HG02884 (cell line): ENCODE results near the gene NR2F1-AS1.

Experiments
- ATAC-seq: cut with Tn5 transposase; IDR thresholded peaks from one replicate; pipeline ENCODE4 v1.9.1; 2021; ENCODE audit warnings: mild to moderate bottlenecking, moderate library complexity; ENCODE audit not compliant: unreplicated experiment

The NR2F1-AS1 gene

GRCh38 chr5:93603793-93604643, 23.0 kb upstream of the NR2F1-AS1 start:
- ATAC-seq, result no peak

DNA sequence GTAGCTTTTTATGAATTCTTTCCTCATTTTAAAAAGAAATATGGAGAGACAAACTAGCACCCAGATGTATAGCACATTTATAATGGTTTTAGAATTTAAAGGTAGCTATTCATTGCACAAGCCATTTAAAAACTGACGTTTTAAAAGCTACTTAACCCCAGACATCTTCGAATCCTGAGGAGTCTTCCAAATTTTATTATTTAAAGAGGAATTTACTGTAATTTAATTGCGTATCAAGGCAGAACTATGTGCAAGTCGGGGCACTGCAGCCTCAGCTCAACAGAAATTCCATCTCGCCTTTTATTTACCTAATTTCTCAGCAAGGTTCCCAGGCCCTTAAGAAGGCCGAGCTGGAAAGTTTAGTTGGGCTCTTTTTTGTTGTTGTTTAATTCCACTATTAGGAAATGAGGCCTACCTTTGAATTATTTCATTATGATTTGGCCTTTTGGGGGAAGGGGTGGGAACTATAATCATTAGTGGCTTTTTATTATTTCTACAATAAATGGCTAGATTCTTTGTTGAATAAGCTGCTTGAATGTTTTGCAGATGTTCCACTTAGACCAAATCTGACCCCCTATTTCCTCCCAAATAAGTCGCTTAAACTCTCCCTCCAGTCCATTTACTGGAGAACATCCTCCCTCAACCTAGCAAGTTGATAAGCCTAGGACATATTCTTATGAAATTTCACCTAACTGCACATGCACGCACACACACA, 22.2 kb upstream of the NR2F1-AS1 start:
- ATAC-seq, result no peak

DNA sequence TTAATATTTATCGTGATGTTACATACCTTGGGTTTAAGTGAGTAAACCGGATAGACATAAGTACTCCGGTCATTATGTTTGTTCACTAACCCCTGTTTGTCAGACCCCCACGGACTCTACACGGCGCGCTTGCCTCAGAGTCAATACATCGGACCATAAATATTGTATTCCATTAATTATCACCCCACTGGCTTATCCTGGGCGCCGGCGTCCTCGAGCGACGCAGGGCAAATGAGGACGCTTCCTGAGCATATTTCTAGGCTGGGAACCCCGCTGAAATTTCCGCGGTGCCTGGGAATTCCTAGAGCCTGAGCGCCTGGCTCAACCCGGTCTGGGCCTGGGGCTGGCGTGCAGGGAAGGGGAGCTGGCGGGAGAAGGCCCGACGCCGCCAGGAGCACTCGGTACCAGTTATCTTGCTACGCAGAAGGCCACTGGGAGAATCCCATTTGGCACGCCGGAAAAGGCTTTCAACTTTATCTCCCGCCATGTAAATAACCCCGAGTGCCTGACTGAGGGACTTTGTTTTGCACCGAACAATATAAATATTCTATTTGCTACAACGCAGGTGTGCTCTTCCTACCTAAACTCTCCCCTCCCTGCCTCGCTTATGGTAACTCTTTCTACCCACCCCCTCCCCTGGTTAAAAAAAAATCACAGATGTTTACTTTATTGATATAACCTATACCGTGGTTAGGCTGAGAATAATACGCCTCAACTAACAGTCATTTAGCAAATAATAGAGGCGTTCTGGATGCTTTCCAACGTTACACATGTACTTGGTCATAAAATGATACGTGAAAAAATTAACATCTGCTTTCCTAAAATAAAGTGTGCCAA, 21.4 kb upstream of the NR2F1-AS1 start:
- ATAC-seq, result no peak

DNA sequence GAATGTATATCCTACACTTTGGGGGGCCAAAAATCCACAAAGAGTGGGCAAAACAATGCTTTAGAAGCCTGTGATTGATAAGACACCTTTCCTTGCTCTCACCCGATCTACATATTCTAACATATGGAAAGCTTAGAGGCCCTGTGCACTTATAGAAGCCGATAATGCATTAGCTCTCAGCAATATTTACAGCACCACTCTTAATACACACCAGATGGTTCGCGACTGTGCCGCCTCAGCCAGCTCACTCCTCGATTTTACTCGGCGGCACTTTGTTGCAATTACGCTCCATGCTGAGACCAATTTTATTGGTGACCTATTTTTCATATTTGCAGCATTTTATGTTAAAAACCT, 20.8 kb upstream of the NR2F1-AS1 start:
- no peak for ATAC-seq

DNA sequence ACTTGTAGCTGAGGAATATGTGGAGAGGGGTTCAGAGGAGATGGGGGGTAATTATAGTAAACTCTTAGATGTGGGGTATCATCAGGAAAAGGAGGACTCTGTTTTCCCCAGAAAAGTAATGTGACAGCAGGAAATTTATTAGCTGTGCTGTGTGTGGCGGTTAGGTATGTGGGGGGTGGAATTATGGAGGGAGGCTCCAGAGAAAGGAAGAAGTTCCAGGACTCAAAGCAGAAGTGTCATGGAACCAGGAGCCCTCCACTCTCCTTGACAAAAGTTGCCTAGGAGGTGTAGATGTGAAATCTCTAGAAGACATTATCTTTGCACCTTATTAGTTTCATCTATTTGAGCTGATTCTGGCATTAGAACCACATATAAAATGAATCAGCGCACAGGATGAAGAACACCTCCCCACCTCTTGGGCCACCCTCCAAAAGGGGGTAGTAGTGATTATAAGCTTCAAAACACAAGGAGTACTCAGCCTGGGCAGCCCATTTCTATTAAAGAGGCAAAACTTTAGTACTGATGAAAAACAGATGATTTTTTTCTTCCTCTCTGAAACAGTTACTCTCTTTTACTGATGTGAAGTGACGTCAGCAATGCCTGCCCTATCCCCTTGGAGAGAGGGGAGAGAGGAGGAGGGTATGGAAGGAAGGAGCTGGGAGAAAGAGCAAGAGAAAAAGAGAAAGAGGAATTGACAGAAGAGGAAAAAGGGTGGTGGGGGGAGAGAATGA, 20.2 kb upstream of the NR2F1-AS1 start:
- ATAC-seq, result no peak

- no peak for ATAC-seq
Observed at GRCh38 chr5:93600409-93601070, 19.5 kb upstream of the NR2F1-AS1 start.

DNA sequence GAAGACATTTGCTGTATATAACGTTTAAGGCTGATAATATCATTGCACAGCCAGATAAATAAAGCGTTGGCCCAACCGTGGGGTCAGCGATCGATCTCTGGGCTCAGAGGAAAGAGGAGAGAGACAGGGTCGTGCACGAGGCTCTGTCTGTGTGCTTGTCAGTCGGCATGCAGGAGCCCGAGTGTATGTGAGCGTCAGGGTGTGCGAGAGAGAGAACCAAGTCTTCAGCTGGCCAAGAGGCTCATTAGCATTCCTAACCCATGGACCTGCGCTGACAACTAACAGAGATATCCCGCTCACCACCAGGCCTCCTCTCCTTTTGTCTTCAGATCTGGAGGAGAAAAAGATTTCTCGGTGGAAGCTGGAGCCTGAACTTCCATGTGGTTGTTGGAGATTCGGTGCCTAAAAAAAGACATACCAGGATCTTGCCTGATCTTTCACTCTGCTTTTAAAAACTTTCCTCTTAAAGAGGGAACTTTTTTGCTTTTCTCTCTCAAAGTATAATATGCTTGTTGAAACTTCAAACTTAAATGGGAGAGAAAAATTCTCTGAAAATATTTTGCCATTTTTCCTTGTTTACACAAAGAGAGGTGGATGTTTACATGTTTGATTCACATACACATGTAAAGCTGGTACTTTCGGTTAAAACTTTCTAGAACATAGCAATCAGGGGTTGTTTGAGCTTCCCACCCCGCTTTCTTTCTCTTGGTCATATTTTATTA, 18.5 kb upstream of the NR2F1-AS1 start:
- ATAC-seq, result no peak

- no peak for ATAC-seq
Observed at GRCh38 chr5:93599001-93599379, 18.0 kb upstream of the NR2F1-AS1 start.

- ATAC-seq, result no peak
Observed at GRCh38 chr5:93598091-93599000, 17.3 kb upstream of the NR2F1-AS1 start.

GRCh38 chr5:93596676-93597490, 15.9 kb upstream of the NR2F1-AS1 start:
- ATAC-seq, result no peak

DNA sequence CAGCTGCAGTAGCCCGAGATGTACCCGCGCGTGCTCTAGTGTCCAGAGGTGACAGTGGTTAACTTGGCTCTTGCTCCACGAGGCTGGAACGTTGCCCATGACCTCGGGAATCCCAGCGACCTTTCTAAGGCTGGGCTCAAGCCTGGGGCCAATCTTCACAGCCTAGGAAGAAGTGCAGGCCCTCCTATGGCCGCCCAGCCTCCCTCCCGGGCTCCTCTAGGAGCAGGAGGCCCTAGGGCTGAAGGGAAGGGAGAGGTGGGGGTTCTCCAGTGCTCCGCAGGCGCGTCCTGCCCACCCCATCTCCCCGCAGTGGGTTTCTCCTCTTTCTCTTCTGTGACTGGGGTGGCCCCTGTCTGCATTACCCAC, 15.3 kb upstream of the NR2F1-AS1 start:
- ATAC-seq, result no peak

DNA sequence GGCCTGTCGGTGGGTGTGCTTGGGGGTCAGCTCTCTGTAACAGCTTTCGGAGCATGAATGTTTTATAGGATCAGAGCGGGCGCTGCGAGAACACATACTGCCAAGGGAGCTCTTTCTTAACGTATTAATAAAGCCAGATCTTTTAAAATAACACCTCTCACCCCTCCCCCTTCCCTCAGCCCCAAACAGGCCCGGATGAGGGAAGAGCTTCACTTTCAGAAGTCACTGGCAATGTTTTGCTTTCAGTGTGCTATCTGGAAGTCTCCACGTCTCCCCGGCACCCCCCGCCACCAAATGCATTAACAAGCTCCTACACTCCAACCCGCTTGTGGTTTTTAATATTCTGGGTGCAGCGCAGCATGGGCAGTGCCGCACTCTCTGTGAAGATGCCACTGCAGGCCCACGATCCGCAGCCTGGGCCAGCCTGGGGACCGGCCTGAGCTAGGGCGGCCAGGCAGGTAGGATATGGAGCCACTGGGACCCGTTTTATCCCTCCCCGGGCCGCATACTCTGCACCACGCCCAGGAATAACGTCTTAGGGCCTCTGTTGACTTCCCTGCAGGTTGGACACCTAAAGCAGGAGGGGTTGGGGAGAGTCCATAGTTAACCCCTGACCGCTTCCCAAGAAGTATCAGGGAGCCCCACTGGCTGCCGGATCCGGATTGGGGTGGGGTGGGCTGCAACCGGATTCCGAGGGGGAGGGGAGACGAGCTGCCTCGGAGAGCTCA, 14.6 kb upstream of the NR2F1-AS1 start:
- ATAC-seq, result no peak

DNA sequence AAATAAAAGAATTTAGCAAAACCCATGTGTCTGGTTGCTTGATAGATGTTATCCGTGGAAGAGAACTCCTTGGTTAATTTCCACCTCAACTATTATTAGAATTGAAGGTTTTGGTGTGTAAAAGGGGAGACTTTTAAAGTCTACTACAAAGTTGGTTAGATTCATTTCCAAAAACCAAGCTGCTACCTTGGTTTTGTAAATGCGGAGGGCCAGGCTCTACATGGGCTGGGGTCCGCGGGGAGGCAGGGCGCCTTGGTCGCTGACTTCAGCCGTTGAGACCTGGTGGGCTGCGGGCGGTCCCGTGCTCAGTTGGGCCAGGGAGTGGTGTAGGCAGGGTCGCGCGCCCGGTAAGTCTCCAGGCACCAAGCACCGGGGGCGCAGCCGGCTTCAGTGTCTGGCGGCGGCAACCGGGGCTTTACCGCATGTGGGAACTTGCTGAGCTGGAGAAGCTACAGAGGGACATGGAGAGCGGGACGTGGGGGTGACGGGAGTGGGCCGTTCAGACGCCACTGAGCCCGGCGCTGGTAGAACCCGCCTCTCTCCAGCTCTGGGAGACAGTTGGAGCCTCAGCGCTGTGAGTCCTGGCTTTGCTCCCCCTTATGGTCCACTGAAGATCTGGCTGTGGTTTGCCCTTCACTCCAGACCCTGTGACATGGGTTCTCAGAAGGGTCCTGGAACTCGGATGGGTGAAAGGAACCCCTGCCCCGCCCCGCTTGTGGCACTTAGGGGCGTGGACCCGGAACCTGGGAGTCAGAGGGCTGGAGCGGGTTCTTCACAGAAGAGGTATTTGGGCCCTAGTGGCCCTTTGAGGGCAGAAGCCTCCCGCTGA, 13.8 kb upstream of the NR2F1-AS1 start:
- ATAC-seq, result no peak

DNA sequence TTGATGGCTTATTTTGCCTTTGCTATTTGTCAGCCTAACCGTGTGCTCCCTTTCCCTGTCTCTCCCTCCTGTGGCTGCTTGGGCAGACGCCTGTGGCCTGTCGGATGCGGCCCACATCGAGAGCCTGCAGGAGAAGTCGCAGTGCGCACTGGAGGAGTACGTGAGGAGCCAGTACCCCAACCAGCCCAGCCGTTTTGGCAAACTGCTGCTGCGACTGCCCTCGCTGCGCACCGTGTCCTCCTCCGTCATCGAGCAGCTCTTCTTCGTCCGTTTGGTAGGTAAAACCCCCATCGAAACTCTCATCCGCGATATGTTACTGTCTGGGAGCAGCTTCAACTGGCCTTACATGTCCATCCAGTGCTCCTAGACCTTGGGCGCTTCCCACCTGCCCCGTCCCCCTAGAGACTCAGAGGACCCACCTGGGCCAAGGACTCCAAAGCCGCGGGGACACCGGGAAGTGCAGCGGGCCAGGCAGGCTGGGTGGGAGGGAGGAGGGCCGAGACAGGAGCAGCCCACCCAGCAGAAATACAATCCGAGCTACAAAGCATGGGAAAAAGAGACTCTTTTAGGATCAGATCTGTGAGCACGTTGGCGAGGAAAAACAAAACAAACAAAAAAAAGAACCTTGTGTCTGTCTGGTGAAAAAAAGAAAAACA, 12.6 kb upstream of the NR2F1-AS1 start:
- ATAC-seq, result no peak

GRCh38 chr5:93592883-93593282, 11.9 kb upstream of the NR2F1-AS1 start:
- ATAC-seq, result no peak
